Suprapubic skin (tissue), 4 donors: ENCODE measurements around the gene GLP2R.

ENCODE experiments used
- EP300 ChIP-seq: sonication (generic); formaldehyde crosslinking; IDR thresholded peaks from one replicate; pipeline ENCODE4 v1.6.1; 2017; ENCODE audit warnings: antibody characterized with exemption
- POLR2A ChIP-seq, 2 donors: fragments of 450-650 bp; IDR thresholded peaks; one replicate each; pipeline ENCODE4 v1.6.1; 2017; ENCODE audit warnings: antibody characterized with exemption in 2 of 2, mild to moderate bottlenecking in 2 of 2, moderate library complexity in 2 of 2
- POLR2AphosphoS5 ChIP-seq, 3 donors: sonication (generic); formaldehyde crosslinking; IDR thresholded peaks; one replicate each; pipeline ENCODE4 v1.6.1; 2017; ENCODE audit warnings: antibody characterized with exemption in 3 of 3
- TF ChIP-seq, protein P1 (sequence below), 2 donors: fragments of 200-600 bp in 1 of 2; fragments of 450-650 bp in 1 of 2; sonication (generic) in 1 of 2; IDR thresholded peaks; one replicate each; pipeline ENCODE4 v1.5.1; 2016 to 2019; ENCODE audit warnings: antibody characterized with exemption in 2 of 2, mild to moderate bottlenecking in 1 of 2, moderate library complexity in 1 of 2

DNA sequence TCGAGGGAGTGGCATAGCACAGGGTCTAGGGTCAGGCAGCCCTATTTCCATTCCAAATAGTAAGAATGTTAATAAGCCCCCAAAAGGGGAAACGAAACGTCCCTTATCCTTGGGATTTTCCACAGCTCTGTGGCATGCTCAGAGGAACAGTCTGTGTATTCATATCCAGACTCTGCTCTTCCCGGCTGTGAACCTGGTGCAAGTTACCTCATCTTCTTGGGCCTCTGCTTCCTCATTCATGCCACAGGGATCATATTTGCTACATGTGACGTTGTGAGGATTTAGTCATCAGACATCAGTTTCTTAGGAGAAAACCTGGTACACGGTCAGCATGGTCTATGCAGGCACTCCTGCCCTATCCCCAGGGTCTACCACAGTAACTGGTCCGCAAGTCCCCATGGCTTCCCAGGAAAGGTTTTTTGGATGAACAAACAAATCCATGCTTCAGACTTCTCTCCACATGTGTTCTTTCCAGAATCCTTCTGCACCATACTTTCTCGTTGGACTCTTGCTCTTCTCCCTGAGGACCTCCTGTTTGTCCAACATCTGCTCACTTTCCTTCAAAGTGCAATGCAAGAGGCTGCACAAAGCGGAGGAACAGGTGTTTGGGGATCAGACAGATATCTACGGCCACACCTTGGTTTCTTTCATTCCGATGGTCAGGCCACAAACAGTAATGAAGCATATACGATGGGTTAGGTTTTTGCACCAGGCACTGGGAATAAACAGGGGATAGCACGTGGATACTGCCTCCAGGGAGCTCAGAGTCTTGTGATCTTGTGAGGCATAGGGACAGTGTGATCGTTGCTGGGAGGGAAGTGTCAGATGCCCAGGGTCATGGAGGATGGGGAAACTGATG is 17.7 kb downstream of the GLP2R start:
- no peak for TF ChIP-seq POLR2AphosphoS5 (IDR thresholded peaks at IDR 0.05)
- TF ChIP-seq, protein P1, sequence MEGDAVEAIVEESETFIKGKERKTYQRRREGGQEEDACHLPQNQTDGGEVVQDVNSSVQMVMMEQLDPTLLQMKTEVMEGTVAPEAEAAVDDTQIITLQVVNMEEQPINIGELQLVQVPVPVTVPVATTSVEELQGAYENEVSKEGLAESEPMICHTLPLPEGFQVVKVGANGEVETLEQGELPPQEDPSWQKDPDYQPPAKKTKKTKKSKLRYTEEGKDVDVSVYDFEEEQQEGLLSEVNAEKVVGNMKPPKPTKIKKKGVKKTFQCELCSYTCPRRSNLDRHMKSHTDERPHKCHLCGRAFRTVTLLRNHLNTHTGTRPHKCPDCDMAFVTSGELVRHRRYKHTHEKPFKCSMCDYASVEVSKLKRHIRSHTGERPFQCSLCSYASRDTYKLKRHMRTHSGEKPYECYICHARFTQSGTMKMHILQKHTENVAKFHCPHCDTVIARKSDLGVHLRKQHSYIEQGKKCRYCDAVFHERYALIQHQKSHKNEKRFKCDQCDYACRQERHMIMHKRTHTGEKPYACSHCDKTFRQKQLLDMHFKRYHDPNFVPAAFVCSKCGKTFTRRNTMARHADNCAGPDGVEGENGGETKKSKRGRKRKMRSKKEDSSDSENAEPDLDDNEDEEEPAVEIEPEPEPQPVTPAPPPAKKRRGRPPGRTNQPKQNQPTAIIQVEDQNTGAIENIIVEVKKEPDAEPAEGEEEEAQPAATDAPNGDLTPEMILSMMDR (IDR thresholded peaks at IDR 0.05): no peak
- no peak for TF ChIP-seq POLR2A (IDR thresholded peaks at IDR 0.05)
- TF ChIP-seq EP300: no peak
